ENCODE data around the gene ACYP2. TPM values are rescaled to one million over a fixed set of nuclear protein-coding genes. Genes with fewer than 3 reads are reported as not detected.

ACYP2 gene
- total RNA-seq, 4 donors from 2014 or later: 1.6 to 77.4 (median 11.4) TPM

GRCh38 chr2:54073796-54074195 lies 41.6 kb upstream of the ACYP2 start:
- in situ Hi-C loops (cut with MboI; ENCODE audit: low pct_ligation_motif_present in 1 of 4, low pct_unique_long_range_greater_than_20kb in 1 of 4, low sequenced_read_pairs in 3 of 4) (no loop called here), intact Hi-C loops (cut with DNase I; ENCODE audit: low total_unique reads) (no loop called here)
- Histone ChIP-seq H3K27me3 (no peaks in the 10 kb centered on the region), H3K9me3 (no peaks in the 10 kb centered on the region), H3K4me1 (no peaks in the 10 kb centered on the region), H3K36me3 (no peaks in the 10 kb centered on the region), H3K27ac (no peak overlapping the region), H3K4me3 (no peak overlapping the region)
- WGBS, 2 donors (ENCODE audit: low coverage in 1 of 2): 80 to 83% methylated on average over 1 of the region's 1 CpG
- DNase-seq: no peak
- TF ChIP-seq POLR2AphosphoS5 (IDR thresholded peaks at IDR 0.05) (no peak), EP300 (IDR thresholded peaks at IDR 0.05; ENCODE audit: low read depth) (no peak), POLR2A (IDR thresholded peaks at IDR 0.05) (no peak), CTCF (IDR thresholded peaks at IDR 0.05) (no peak)

GRCh38 chr2:54074606-54075341 lies 40.6 kb upstream of the ACYP2 start:
- in situ Hi-C loops (cut with MboI; ENCODE audit: low pct_ligation_motif_present in 1 of 4, low pct_unique_long_range_greater_than_20kb in 1 of 4, low sequenced_read_pairs in 3 of 4): no loop called here
- H3K27me3 ChIP-seq: no peaks in the 10 kb centered on the region
- no peak overlapping the region for H3K27ac ChIP-seq
- DNase-seq: no peak
- intact Hi-C loops (cut with DNase I; ENCODE audit: low total_unique reads): no loop called here
- 84 to 86% methylated on average over 9 of the region's 9 CpGs for WGBS, 2 donors (ENCODE audit: low coverage in 1 of 2)
- H3K4me1 ChIP-seq: no peaks in the 10 kb centered on the region
- TF ChIP-seq CTCF (IDR thresholded peaks at IDR 0.05): no peak
- no peak for TF ChIP-seq POLR2A (IDR thresholded peaks at IDR 0.05)
- TF ChIP-seq POLR2AphosphoS5 (IDR thresholded peaks at IDR 0.05): no peak
- no peak for TF ChIP-seq EP300 (IDR thresholded peaks at IDR 0.05; ENCODE audit: low read depth)
- no peaks in the 10 kb centered on the region for H3K36me3 ChIP-seq
- H3K9me3 ChIP-seq: no peaks in the 10 kb centered on the region
- H3K4me3 ChIP-seq: no peak overlapping the region

- Histone ChIP-seq H3K36me3 (no peaks in the 10 kb centered on the region), H3K4me1 (no peaks in the 10 kb centered on the region), H3K4me3 (no peak overlapping the region), H3K9me3 (no peaks in the 10 kb centered on the region), H3K27me3 (no peaks in the 10 kb centered on the region), H3K27ac (no peak overlapping the region)
- TF ChIP-seq CTCF (IDR thresholded peaks at IDR 0.05): no peak
- no peak for TF ChIP-seq POLR2AphosphoS5 (IDR thresholded peaks at IDR 0.05)
- no peak for TF ChIP-seq EP300 (IDR thresholded peaks at IDR 0.05; ENCODE audit: low read depth)
- TF ChIP-seq POLR2A (IDR thresholded peaks at IDR 0.05): no peak
- intact Hi-C loops (cut with DNase I; ENCODE audit: low total_unique reads): no loop called here
- in situ Hi-C loops (cut with MboI; ENCODE audit: low pct_ligation_motif_present in 1 of 4, low pct_unique_long_range_greater_than_20kb in 1 of 4, low sequenced_read_pairs in 3 of 4): no loop called here
- WGBS, 2 donors (ENCODE audit: low coverage in 1 of 2): 83 to 92% methylated on average over 1 of the region's 1 CpG
- DNase-seq: no peak
Observed at GRCh38 chr2:54076586-54076985, 38.8 kb upstream of the ACYP2 start.

- WGBS, 2 donors (ENCODE audit: low coverage in 1 of 2): 88 to 91% methylated on average over 2 of the region's 2 CpGs
- no peaks in the 10 kb centered on the region for H3K9me3 ChIP-seq
Observed at GRCh38 chr2:54077088-54077900, 38.1 kb upstream of the ACYP2 start.

More at GRCh38 chr2:54077088-54077900, 38.1 kb upstream of the ACYP2 start:
- in situ Hi-C loops (cut with MboI; ENCODE audit: low pct_ligation_motif_present in 1 of 4, low pct_unique_long_range_greater_than_20kb in 1 of 4, low sequenced_read_pairs in 3 of 4): no loop called here
- intact Hi-C loops (cut with DNase I; ENCODE audit: low total_unique reads): no loop called here
- no peaks in the 10 kb centered on the region for H3K4me1 ChIP-seq
- H3K36me3 ChIP-seq: no peaks in the 10 kb centered on the region
- no peak overlapping the region for H3K27ac ChIP-seq
- TF ChIP-seq CTCF (IDR thresholded peaks at IDR 0.05) (no peak), POLR2A (IDR thresholded peaks at IDR 0.05) (no peak), POLR2AphosphoS5 (IDR thresholded peaks at IDR 0.05) (no peak), EP300 (IDR thresholded peaks at IDR 0.05; ENCODE audit: low read depth) (no peak)
- no peak for DNase-seq
- H3K4me3 ChIP-seq: no peak overlapping the region
- no peaks in the 10 kb centered on the region for H3K27me3 ChIP-seq

Data from transverse colon (tissue), 4 donors.